Neural progenitor cell (in vitro differentiated cells): Measurements from ENCODE around the gene ZC3H4. TPM values are rescaled to one million over a fixed set of nuclear protein-coding genes. Genes with fewer than 3 reads are reported as not detected.

Source experiments
- DNase-seq: peaks from one replicate; pipeline ENCODE4 v3.0.0-alpha.2; 2016; ENCODE audit warnings: low spot score
- H2AFZ ChIP-seq: fragments of 200-600 bp; sonication (generic); replicated peaks from 2 replicates; pipeline ENCODE4 v1.6.1; 2016; ENCODE audit warnings: antibody characterized with exemption
- H3F3A ChIP-seq: fragments of 200-600 bp; sonication (generic); 2 replicates; pipeline ENCODE4 v1.6.1; 2016; ENCODE audit warnings: antibody characterized with exemption, low read depth
- H3K27ac ChIP-seq: fragments of 200-600 bp; sonication (generic); 2 replicates; pipeline ENCODE4 v1.5.1; 2016; ENCODE audit warnings: mild to moderate bottlenecking
- H3K27me3 ChIP-seq: fragments of 200-600 bp; sonication (generic); 2 replicates; pipeline ENCODE4 v1.6.1; 2016; ENCODE audit warnings: mild to moderate bottlenecking, moderate library complexity
- H3K36me3 ChIP-seq: fragments of 200-600 bp; sonication (generic); 2 replicates; pipeline ENCODE4 v1.5.1; 2016
- H3K4me1 ChIP-seq: fragments of 200-600 bp; sonication (generic); 2 replicates; pipeline ENCODE4 v1.6.1; 2016; ENCODE audit warnings: mixed run types
- H3K4me2 ChIP-seq: fragments of 200-600 bp; sonication (generic); 2 replicates; pipeline ENCODE4 v1.6.1; 2016
- H3K4me3 ChIP-seq: fragments of 200-600 bp; sonication (generic); 2 replicates; pipeline ENCODE4 v1.5.1; 2016
- H3K79me2 ChIP-seq: fragments of 200-600 bp; sonication (generic); 2 replicates; pipeline ENCODE4 v1.6.1; 2016; ENCODE audit warnings: low read depth
- H3K9ac ChIP-seq: fragments of 200-600 bp; sonication (generic); 2 replicates; pipeline ENCODE4 v1.6.1; 2016
- H3K9me3 ChIP-seq: fragments of 200-600 bp; sonication (generic); 2 replicates; pipeline ENCODE4 v1.5.1; 2016; ENCODE audit warnings: low read depth
- H4K20me1 ChIP-seq: fragments of 200-600 bp; sonication (generic); 2 replicates; pipeline ENCODE4 v1.6.1; 2016; ENCODE audit warnings: low read depth
- H3K27ac Mint-ChIP-seq: 3 replicates; pipeline ENCODE4 v1.8.0; 2021; ENCODE audit warnings: mixed read lengths
- H3K27me3 Mint-ChIP-seq: 2 replicates; pipeline ENCODE4 v1.8.0; 2022; ENCODE audit warnings: low read depth, mild to moderate bottlenecking, inconsistent platforms, moderate library complexity, mixed read lengths; ENCODE audit not compliant: insufficient read depth
- H3K36me3 Mint-ChIP-seq: 3 replicates; pipeline ENCODE4 v1.8.0; 2021; ENCODE audit warnings: mixed read lengths
- H3K4me1 Mint-ChIP-seq: 3 replicates; pipeline ENCODE4 v1.8.0; 2021; ENCODE audit warnings: mixed read lengths
- H3K4me3 Mint-ChIP-seq: 3 replicates; pipeline ENCODE4 v1.8.0; 2021; ENCODE audit warnings: mild to moderate bottlenecking, moderate library complexity, mixed read lengths
- H3K9me3 Mint-ChIP-seq: 3 replicates; pipeline ENCODE4 v1.8.0; 2020; ENCODE audit warnings: mixed read lengths
- CTCF ChIP-seq: fragments of 200-600 bp; sonication (generic); IDR thresholded peaks from 2 replicates; pipeline ENCODE4 v1.5.1; 2017; ENCODE audit warnings: antibody characterized with exemption, mild to moderate bottlenecking
- EZH2 ChIP-seq: fragments of 200-600 bp; sonication (generic); IDR thresholded peaks from 2 replicates; pipeline ENCODE4 v1.6.1; 2017; ENCODE audit warnings: antibody characterized with exemption, mild to moderate bottlenecking, moderate library complexity
- EZH2phosphoT487 ChIP-seq: fragments of 200-600 bp; sonication (generic); IDR thresholded peaks from 2 replicates; pipeline ENCODE4 v1.6.1; 2017; ENCODE audit warnings: antibody characterized with exemption
- total RNA-seq: library from RNA; depleted of rRNA; stranded (reverse); fragments of >200 nt; gene quantifications from 2 replicates; pipeline ENCODE4 v1.2.3, GENCODE V29; 2015; ENCODE audit warnings: low replicate concordance

ZC3H4 gene
- total RNA-seq, 1 donor from 2014 or later: 19.1 TPM

- Mint-ChIP-seq H3K27ac (no peak overlapping the region), H3K36me3 (peaks cover 17% of the 10 kb centered on the region), H3K27me3 (peaks cover 5% of the 10 kb centered on the region), H3K4me1 (peaks cover 34% of the 10 kb centered on the region), H3K4me3 (no peak overlapping the region), H3K9me3 (no peaks in the 10 kb centered on the region)
- Histone ChIP-seq H2AFZ (no peak overlapping the region), H3K4me1 (peaks cover 25% of the 10 kb centered on the region), H3K4me3 (no peak overlapping the region), H3K27me3 (no peaks in the 10 kb centered on the region), H3F3A (no peaks in the 10 kb centered on the region), H3K27ac (no peak overlapping the region), H3K4me2 (no peak overlapping the region), H4K20me1 (peaks cover 56% of the 10 kb centered on the region), H3K9ac (no peak overlapping the region), H3K9me3 (no peaks in the 10 kb centered on the region), H3K79me2 (peaks cover 55% of the 10 kb centered on the region), H3K36me3 (no peaks in the 10 kb centered on the region)
- DNase-seq: no peak
- TF ChIP-seq CTCF (no peak), EZH2 (no peak), EZH2phosphoT487 (no peak)
These were observed 19.7 kb downstream of the ZC3H4 start for GRCh38 chr19:47093841-47094240.

GRCh38 chr19:47093254-47093653 is 20.3 kb downstream of the ZC3H4 start:
- Histone ChIP-seq H3K9me3 (no peaks in the 10 kb centered on the region), H2AFZ (no peak overlapping the region), H3K4me3 (no peak overlapping the region), H3F3A (no peaks in the 10 kb centered on the region), H3K27me3 (no peaks in the 10 kb centered on the region), H3K79me2 (peaks cover 49% of the 10 kb centered on the region), H4K20me1 (peaks cover 51% of the 10 kb centered on the region), H3K36me3 (no peaks in the 10 kb centered on the region), H3K4me1 (peaks cover 20% of the 10 kb centered on the region), H3K27ac (no peak overlapping the region), H3K4me2 (no peak overlapping the region), H3K9ac (no peak overlapping the region)
- Mint-ChIP-seq H3K9me3 (no peaks in the 10 kb centered on the region), H3K4me1 (peaks cover 30% of the 10 kb centered on the region), H3K27ac (no peak overlapping the region), H3K4me3 (no peak overlapping the region), H3K27me3 (peaks cover 5% of the 10 kb centered on the region), H3K36me3 (peaks cover 17% of the 10 kb centered on the region)
- no peak for DNase-seq
- TF ChIP-seq CTCF (no peak), EZH2phosphoT487 (no peak), EZH2 (no peak)

- Histone ChIP-seq H2AFZ (no peak overlapping the region), H3K9ac (no peak overlapping the region), H4K20me1 (peaks cover 17% of the 10 kb centered on the region), H3K9me3 (no peaks in the 10 kb centered on the region), H3K36me3 (no peaks in the 10 kb centered on the region), H3K27ac (no peak overlapping the region), H3F3A (no peaks in the 10 kb centered on the region), H3K27me3 (no peaks in the 10 kb centered on the region), H3K4me2 (no peak overlapping the region), H3K79me2 (peaks cover 15% of the 10 kb centered on the region), H3K4me1 (no peaks in the 10 kb centered on the region), H3K4me3 (no peak overlapping the region)
- DNase-seq: no peak
- H3K4me1 Mint-ChIP-seq: peaks cover 3% of the 10 kb centered on the region
- peaks cover 24% of the 10 kb centered on the region for H3K36me3 Mint-ChIP-seq
- no peak overlapping the region for H3K27ac Mint-ChIP-seq
- TF ChIP-seq CTCF (no peak), EZH2phosphoT487 (no peak), EZH2 (no peak)
- no peaks in the 10 kb centered on the region for H3K9me3 Mint-ChIP-seq
- H3K4me3 Mint-ChIP-seq: no peak overlapping the region
- H3K27me3 Mint-ChIP-seq: peaks cover 7% of the 10 kb centered on the region
These were observed 23.7 kb downstream of the ZC3H4 start for GRCh38 chr19:47089767-47090350.
